ENCODE measurements around the gene SLC25A5.

Gene SLC25A5

GRCh38 chrX:119518371-119518770 lies 50.1 kb downstream of the SLC25A5 start:
- TF ChIP-seq, protein P1, sequence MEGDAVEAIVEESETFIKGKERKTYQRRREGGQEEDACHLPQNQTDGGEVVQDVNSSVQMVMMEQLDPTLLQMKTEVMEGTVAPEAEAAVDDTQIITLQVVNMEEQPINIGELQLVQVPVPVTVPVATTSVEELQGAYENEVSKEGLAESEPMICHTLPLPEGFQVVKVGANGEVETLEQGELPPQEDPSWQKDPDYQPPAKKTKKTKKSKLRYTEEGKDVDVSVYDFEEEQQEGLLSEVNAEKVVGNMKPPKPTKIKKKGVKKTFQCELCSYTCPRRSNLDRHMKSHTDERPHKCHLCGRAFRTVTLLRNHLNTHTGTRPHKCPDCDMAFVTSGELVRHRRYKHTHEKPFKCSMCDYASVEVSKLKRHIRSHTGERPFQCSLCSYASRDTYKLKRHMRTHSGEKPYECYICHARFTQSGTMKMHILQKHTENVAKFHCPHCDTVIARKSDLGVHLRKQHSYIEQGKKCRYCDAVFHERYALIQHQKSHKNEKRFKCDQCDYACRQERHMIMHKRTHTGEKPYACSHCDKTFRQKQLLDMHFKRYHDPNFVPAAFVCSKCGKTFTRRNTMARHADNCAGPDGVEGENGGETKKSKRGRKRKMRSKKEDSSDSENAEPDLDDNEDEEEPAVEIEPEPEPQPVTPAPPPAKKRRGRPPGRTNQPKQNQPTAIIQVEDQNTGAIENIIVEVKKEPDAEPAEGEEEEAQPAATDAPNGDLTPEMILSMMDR (IDR thresholded peaks at IDR 0.05; ENCODE audit: insufficient read depth, low read length, poor library complexity, severe bottlenecking): no peak

More at GRCh38 chrX:119518371-119518770, 50.1 kb downstream of the SLC25A5 start:
- no peak overlapping the region for H3K4me3 ChIP-seq (replicated peaks; ENCODE audit: low read depth, low read length)
- no peaks in the 10 kb centered on the region for H3K36me3 ChIP-seq (ENCODE audit: control insufficient read depth, insufficient read depth, low read length)
- no peak for DNase-seq (ENCODE audit: extremely low read depth, insufficient read length)
- no peaks in the 10 kb centered on the region for H3K27me3 ChIP-seq (replicated peaks; ENCODE audit: control insufficient read depth, insufficient read depth, low read length)
